ENCODE data around the gene PACSIN3. TPM values are rescaled to one million over a fixed set of nuclear protein-coding genes. Genes with fewer than 3 reads are reported as not detected.

The PACSIN3 gene
- polyA plus RNA-seq, 1 experiment: 15.3 TPM

- no peak for TF ChIP-seq CTCF (IDR thresholded peaks at IDR 0.05; ENCODE audit: low read depth, low read length)
- CTCF ChIA-PET: no interaction called here
- no peaks in the 10 kb centered on the region for H3K9me3 ChIP-seq (ENCODE audit: control insufficient read depth, insufficient read depth, low read length)
- POLR2A ChIA-PET: no interaction called here
- H3K4me3 ChIP-seq (ENCODE audit: low read depth, low read length): no peak overlapping the region
- no peak overlapping the region for H3K27ac ChIP-seq (ENCODE audit: low read depth, low read length)
- no peaks in the 10 kb centered on the region for H3K27me3 ChIP-seq (ENCODE audit: control insufficient read depth, insufficient read depth, low read length)
- no peak for DNase-seq (ENCODE audit: low read depth, low spot score)
Observed at GRCh38 chr11:47148270-47148669, 38.0 kb downstream of the PACSIN3 start.

- H3K27ac ChIP-seq (ENCODE audit: low read depth, low read length): no peak overlapping the region
- H3K27me3 ChIP-seq (ENCODE audit: control insufficient read depth, insufficient read depth, low read length): no peaks in the 10 kb centered on the region
- H3K4me3 ChIP-seq (ENCODE audit: low read depth, low read length): no peak overlapping the region
- H3K9me3 ChIP-seq (ENCODE audit: control insufficient read depth, insufficient read depth, low read length): no peaks in the 10 kb centered on the region
- DNase-seq (ENCODE audit: low read depth, low spot score): no peak
- POLR2A ChIA-PET: no interaction called here
- CTCF ChIA-PET: interaction anchor here (0.7 to 1.4 kb wide), 2 partner anchors 231 to 259 kb away, joined by 3 to 4 read pairs; no protein-coding TSS in a partner anchor
- TF ChIP-seq CTCF (IDR thresholded peaks at IDR 0.05; ENCODE audit: low read depth, low read length): no peak
Observed at GRCh38 chr11:47147681-47148080, 38.6 kb downstream of the PACSIN3 start.

- DNase-seq (ENCODE audit: low read depth, low spot score): no peak
- ChIA-PET CTCF (interaction anchor here (0.7 to 1.4 kb wide), 2 partner anchors 231 to 258 kb away, joined by 3 to 4 read pairs; no protein-coding TSS in a partner anchor), POLR2A (no interaction called here)
- no peaks in the 10 kb centered on the region for H3K9me3 ChIP-seq (ENCODE audit: control insufficient read depth, insufficient read depth, low read length)
- no peaks in the 10 kb centered on the region for H3K27me3 ChIP-seq (ENCODE audit: control insufficient read depth, insufficient read depth, low read length)
- TF ChIP-seq CTCF (IDR thresholded peaks at IDR 0.05; ENCODE audit: low read depth, low read length): no peak
- H3K27ac ChIP-seq (ENCODE audit: low read depth, low read length): no peak overlapping the region
- no peak overlapping the region for H3K4me3 ChIP-seq (ENCODE audit: low read depth, low read length)
Observed at GRCh38 chr11:47147250-47147649, 39.0 kb downstream of the PACSIN3 start.

GRCh38 chr11:47144541-47144940 lies 41.7 kb downstream of the PACSIN3 start:
- TF ChIP-seq CTCF (IDR thresholded peaks at IDR 0.05; ENCODE audit: low read depth, low read length): no peak
- POLR2A ChIA-PET: interaction anchor here (0.6 kb wide), 2 partner anchors 8 to 72 kb away, joined by 3 to 4 read pairs; no protein-coding TSS in a partner anchor
- H3K27ac ChIP-seq (ENCODE audit: low read depth, low read length): no peak overlapping the region
- no peaks in the 10 kb centered on the region for H3K27me3 ChIP-seq (ENCODE audit: control insufficient read depth, insufficient read depth, low read length)
- H3K4me3 ChIP-seq (ENCODE audit: low read depth, low read length): no peak overlapping the region
- CTCF ChIA-PET: no interaction called here
- DNase-seq (ENCODE audit: low read depth, low spot score): no peak
- no peaks in the 10 kb centered on the region for H3K9me3 ChIP-seq (ENCODE audit: control insufficient read depth, insufficient read depth, low read length)

GRCh38 chr11:47143322-47143721 lies 42.9 kb downstream of the PACSIN3 start:
- no peak for TF ChIP-seq CTCF (IDR thresholded peaks at IDR 0.05; ENCODE audit: low read depth, low read length)
- Histone ChIP-seq H3K9me3 (ENCODE audit: control insufficient read depth, insufficient read depth, low read length) (no peaks in the 10 kb centered on the region), H3K27me3 (ENCODE audit: control insufficient read depth, insufficient read depth, low read length) (no peaks in the 10 kb centered on the region), H3K4me3 (ENCODE audit: low read depth, low read length) (no peak overlapping the region), H3K27ac (ENCODE audit: low read depth, low read length) (no peak overlapping the region)
- POLR2A ChIA-PET: interaction anchor here (0.5 to 1.5 kb wide), 2 partner anchors 10 to 57 kb away, joined by 3 to 5 read pairs; no protein-coding TSS in a partner anchor
- CTCF ChIA-PET: interaction anchor here (0.6 to 2.0 kb wide), 3 partner anchors 10 to 316 kb away, joined by 3 to 9 read pairs (median 3); partner anchors contain the start of gene CSTPP1
- peak; percentile 84 for DNase-seq (ENCODE audit: low read depth, low spot score)

Data from AG04450 (cell line).